GM08714 (cell line): ENCODE measurements around the gene GORASP2.
A peak's percentile ranks its signal among the peaks of the same experiment; 100 is the strongest.

Source experiments
- H3K4me3 ChIP-seq: fragments of 200-500 bp; sonication (Bioruptor generic); 2 replicates; pipeline ENCODE4 v1.5.1; 2014; ENCODE audit warnings: mild to moderate bottlenecking, low read length, inconsistent platforms
- ZNF274 ChIP-seq: IDR thresholded peaks from 2 replicates; pipeline ENCODE4 v1.6.1; 2012; ENCODE audit warnings: mild to moderate bottlenecking, low read depth, low read length

The GORASP2 gene

DNA sequence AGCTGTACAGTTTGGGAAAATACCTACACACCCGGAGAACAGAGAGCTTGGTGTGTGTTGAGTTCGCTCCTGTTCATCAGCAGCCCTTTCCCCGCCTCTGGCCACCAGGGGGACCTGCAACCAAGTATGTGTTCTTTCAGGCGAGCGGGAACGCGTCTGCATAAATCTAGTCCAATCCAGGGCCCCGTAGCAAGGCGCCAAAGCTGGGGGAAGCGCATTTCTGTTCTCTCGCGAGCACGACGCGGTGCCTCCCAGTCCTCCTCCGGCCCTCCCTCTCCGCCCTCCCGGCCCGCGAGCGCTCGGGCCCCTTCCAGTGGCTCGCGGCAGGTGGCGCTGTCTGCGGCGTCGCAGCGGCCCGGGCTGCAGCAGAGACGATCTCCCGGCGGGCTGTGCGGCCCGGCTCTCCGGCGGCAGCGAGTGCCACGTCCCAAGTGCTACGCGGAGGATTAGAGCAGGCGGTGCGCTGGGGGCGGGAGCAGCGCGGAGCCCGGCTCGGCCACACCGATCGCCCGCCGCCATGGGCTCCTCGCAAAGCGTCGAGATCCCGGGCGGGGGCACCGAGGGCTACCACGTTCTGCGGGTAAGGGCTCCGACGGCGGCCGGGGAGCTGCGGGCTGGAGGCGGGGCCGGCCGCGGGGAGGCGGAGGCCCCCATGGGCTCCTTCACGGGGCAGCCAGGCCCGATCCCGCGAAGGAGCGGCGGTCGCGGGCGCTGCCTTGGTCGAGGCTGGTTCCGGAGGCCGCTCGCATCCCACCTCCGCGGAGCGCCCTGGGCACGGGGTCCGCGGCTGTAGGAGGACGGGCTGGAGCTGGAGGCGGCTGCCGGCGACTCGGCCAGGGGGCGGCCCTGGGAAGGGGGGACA lies at the start of gene GORASP2:
TSS of gene GORASP2 (plus strand) at position 430 of the 862 bp plus-strand sequence. CDS start at position 518, 88 bp downstream.
- TF ChIP-seq ZNF274, result no peak
- peak within 1 kb of the TSS; percentile 93 for H3K4me3 ChIP-seq

DNA sequence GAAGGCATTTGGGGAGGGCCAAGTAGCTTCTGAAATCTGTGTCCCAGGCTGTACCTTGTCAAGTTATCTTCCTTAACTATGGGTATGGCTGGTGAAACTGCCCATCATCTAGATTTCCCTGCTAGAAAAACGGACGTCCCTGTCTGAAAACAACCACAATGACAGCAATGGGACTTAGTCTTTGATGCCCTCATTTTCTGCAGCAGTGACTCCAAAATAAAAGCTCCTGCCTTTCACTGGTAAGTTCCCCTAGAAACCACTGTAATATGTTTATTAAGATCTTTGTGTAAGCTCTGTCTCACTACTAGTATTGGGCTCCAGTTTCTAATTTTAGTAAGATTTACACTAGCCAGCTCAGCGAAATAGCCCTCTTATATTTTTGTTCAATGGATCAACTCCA lies 47.2 kb upstream of the GORASP2 start:
- no peak for TF ChIP-seq ZNF274
- no peak overlapping the region for H3K4me3 ChIP-seq

DNA sequence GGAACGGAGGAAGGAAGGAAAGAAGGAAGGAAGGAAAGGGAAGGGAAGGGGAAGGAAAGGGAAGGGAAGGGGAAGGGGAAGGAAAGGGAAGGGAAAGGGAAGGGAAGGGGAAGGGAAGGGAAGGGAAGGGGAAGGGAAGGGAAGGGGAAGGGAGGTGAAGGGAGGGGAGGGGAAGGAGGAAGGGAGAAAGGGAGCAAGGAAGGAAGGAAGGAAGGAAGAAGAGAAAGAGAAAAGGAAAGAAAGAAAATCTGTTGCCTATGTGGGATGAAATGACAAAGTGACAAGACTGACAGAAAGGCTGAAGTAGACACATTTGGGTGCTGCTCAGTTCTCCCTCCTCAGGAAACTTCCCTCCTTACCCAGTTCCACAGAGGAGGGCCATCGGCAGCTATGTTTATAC lies 46.3 kb upstream of the GORASP2 start:
- TF ChIP-seq ZNF274, result no peak
- no peak overlapping the region for H3K4me3 ChIP-seq

DNA sequence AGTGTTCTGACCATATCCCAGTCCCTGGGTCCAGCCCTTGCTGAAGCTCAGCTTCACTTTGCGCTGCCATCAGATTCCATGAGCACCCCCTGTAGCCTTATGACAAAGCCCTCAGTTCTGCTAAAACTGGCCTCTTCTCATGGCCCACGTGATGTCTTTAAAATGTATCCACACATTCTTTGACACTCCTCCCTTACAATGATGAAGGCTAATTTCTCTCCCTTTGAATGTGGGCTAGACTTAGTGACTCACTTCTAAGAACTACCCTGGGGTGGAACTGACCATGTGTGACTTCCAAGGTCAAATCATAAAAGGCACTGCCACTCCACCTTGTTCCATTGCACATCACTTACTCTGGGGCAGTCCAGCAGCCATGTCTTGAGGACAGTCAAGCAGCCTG lies 45.4 kb upstream of the GORASP2 start:
- no peak overlapping the region for H3K4me3 ChIP-seq
- TF ChIP-seq ZNF274, result no peak

DNA sequence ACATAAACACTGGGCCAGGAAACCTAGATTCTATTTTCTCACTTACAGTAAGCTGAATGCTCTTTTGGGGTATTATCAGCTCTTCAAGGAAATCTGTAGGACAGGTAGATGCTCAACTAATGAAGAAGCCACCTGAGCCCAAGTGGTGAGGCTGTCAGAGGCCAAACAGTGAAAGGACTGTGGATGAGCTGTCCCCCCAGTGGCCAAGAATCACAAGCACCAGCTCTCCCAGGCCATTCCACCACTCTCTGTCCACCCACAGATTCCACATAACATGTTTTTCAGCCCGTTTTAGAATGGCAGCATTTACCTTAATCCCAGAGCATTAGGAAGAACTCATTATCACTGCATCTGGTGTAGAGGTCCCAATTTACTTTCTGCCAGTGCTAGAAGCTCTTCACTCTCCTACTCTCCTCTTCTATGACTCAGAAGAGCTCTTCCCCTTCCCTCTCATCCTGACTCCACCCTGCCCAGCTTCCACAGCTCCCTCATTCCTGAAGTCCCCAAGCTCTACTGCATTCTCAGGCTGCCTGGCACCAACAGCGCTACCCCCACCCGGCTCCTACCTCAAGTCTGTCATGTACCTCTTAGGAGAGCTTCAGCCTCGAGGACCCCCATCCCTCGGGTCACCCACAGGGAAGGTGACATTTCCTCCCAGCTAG lies 43.8 kb upstream of the GORASP2 start:
- no peak for TF ChIP-seq ZNF274
- H3K4me3 ChIP-seq, result no peak overlapping the region

DNA sequence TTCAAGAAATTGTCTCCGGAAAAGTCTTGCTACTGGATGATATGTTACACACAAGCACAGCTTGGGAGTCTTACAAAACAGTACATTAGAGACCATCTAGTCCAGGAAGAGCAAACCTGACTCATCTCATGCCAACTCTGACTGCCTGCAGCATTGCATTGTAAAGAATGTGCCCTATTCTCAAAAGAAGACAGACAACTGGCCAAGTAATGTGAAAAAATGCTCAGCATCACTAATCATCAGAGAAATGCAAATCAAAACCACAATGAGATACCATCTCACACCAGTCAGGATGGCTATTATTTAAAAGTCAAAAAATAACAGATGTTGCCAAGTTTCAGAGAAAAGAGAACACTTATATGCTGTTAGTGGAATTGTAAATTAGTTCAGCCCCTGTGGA lies 42.7 kb upstream of the GORASP2 start:
- TF ChIP-seq ZNF274, result no peak
- H3K4me3 ChIP-seq, result no peak overlapping the region

DNA sequence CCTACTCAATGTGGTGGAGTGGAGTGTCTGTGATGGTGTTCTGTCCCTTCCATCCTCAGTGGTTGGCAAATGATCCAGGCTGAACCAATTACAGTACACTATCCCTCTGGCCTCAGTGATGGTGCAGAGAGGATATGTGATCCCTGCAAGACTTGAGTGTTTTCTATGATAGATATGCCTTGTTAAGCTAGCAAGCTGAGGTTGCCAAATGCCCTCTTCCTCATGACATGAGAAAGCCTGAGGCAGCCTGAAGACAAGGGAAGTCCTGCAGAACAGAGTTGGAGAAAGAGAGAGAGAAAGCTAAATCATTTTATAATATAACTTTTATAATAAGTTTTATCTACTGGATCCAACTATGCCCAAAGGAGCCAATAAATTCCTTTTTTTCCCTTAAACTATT lies 41.6 kb upstream of the GORASP2 start:
- H3K4me3 ChIP-seq, result no peak overlapping the region

DNA sequence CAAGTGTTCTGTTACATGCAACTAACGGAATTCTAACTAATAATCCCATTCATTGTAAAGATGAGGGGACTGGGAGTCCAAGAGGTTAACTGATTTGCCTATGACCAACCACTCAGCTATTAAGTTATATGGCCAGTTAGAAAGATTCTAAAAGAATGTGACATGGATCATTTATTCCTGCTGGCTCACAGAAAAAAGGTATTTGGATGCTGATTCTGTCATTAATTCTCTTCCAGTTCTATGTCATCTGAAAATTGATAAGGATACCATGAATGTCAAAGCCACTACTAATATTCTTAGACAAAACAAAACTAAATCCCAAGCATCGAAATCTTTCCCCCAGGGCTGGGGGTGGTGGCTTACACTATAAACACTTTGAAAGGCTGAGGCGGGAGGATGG lies 41.2 kb upstream of the GORASP2 start:
- no peak overlapping the region for H3K4me3 ChIP-seq
- TF ChIP-seq ZNF274, result no peak

More for the DNA sequence above, 41.6 kb upstream of the GORASP2 start:
- no peak for TF ChIP-seq ZNF274

DNA sequence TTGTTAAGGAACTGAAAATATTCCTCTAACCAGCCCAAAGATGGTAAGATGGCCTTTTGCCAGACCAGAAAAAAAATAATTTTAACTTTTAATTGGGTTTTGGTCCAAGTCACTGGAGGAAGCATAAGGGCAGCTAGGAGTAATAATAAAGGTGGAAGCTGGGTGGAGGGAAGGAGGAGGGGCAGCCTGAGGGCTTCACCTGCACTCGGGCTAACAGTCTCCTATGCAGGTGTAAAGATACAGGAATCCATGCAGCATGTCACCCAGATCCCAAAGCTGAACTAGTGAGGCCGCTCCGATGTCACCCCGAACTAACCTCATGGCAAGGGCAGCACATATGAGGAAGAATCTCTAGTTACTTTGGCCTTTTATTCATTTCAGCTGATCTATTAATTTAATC lies 37.2 kb upstream of the GORASP2 start:
- TF ChIP-seq ZNF274, result no peak
- no peak overlapping the region for H3K4me3 ChIP-seq

DNA sequence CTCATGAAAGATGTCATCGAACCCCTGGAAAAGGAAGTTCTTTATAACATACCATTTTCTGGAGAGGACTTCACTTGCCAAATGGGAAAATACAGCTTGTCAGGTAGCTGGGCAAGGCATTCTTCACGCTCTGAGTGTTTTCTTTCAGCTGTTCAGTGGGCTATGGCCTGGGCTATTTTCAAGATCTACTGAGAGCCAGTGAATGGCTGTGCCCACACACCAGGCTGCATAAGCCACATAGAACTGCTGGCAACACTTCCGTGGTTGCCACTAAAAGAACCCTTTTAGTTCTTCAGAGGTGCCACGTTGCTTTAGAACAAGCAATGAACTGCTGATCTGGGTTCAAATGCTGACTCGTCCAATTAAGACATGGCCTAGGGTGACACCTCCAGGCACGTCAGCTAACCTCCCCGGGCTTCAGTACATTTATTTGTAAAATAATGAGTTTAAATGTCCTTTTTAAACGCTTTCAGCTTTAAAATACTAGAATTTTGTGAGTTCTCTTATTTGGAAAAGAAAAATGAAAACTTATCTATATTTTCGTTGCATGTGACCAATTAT lies 36.6 kb upstream of the GORASP2 start:
- TF ChIP-seq ZNF274, result no peak
- no peak overlapping the region for H3K4me3 ChIP-seq

DNA sequence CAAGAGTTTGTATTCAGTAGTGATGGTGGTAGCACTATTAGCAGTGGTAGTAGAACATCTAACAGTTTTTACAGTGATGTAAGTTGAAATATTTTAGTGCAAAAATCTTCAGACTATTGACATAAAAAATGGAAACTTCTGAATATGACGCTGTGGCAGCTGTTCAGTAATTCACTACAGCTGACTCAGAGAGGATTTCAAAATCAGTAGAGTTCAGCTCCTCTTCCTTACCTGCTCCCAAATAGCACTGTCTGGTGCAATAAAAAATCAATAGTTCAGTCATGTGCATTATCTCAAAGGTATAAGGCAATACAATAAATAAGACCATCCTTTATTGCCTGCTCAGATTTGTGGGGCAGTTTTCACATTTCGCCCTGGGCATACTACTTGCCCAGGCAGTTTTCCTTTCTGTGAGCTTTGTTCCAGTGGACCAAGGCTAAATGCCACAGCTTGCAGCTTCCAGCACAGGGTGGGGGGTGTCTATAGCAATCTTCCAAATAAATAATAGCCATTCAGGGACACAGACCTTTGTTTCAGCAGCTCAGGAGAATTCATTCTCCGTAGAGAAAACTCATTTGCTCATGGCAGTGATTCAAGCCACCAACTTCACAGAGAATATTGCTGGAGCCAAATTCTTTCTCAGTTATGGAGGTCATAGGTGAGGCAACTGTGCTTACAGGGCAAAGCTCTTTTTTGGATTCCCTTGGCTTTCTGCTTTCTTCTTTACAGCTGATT lies 33.9 kb upstream of the GORASP2 start:
- TF ChIP-seq ZNF274, result no peak

DNA sequence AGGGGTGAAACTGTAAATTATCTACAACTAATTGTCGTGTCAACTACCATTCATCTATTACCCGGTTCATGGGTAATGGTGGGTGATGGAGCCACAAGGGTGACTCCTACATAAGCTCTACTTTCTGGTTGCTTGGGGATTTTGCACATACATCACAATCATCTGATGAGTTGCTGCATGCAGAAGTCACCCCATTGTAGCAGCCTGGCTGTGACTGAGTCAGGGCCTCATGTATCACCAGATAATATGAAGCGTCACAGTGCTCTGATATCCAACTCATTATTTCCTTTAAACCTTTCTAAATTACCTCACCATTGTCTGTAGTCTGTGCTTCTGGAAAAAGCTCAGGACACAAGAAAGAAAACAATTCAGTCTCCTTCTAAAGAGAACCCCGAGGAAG lies 32.4 kb upstream of the GORASP2 start:
- TF ChIP-seq ZNF274, result no peak
- no peak overlapping the region for H3K4me3 ChIP-seq

More for the DNA sequence above, 33.9 kb upstream of the GORASP2 start:
- no peak overlapping the region for H3K4me3 ChIP-seq

DNA sequence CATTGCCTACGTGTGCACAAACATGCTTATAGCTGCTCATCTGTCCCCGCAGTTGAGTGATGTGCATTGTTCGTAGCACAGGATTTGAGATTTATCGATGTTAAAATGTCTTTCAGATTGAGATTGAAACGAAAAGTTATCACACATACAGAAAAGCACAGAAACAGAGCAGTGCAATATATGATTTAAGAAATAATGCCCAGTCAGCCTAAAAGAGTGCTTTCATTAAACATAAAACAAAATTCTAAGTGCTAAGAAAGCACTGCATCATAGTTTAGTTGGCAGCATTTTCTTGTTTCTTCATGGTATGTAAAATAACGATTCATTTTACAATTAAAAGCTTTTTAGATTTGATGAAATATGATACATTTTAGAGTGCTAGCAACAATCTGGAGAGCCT lies 31.9 kb upstream of the GORASP2 start:
- no peak overlapping the region for H3K4me3 ChIP-seq
- TF ChIP-seq ZNF274, result no peak

DNA sequence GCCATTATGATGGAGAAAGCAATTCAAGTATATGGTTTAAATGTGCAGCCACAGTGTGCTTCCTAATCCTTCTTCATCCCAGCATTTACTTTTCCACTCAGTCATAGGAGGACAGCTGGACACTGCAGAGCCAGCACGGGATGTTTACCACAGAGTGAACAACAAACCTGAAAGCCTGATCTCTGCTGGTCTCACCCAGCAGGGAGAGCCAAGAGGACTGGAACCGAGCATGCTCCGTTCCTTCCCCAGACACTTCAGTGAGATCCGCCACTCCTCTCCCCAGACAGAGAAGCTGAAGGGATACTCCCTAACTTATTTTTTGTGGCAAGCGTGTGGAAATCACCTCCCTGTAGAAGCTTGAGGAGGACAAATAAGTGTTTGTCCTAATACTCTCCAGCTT lies 23.2 kb upstream of the GORASP2 start:
- TF ChIP-seq ZNF274, result no peak
- H3K4me3 ChIP-seq, result no peak overlapping the region
